MM.1S (cell line): ENCODE results near the gene MFAP1.

Experiments
- DNase-seq: peaks from one replicate; pipeline ENCODE4 v3.0.0-alpha.2; 2015
- H2AFZ ChIP-seq: fragments of 300-600 bp; sonication (generic); 2 replicates; pipeline ENCODE4 v1.6.0; 2016; ENCODE audit warnings: antibody characterized with exemption, low read length
- H3F3A ChIP-seq: fragments of 300-600 bp; sonication (generic); 2 replicates; pipeline ENCODE4 v1.6.1; 2016; ENCODE audit warnings: mild to moderate bottlenecking, antibody characterized with exemption, low read length, moderate library complexity, mixed read lengths; ENCODE audit not compliant: insufficient read depth
- H3K27ac ChIP-seq: fragments of 300-600 bp; sonication (generic); 2 replicates; pipeline ENCODE4 v1.5.1; 2016; ENCODE audit warnings: mild to moderate bottlenecking, low read length
- H3K27me3 ChIP-seq: fragments of 300-600 bp; sonication (generic); replicated peaks from 2 replicates; pipeline ENCODE4 v1.6.0; 2016; ENCODE audit warnings: low read length; ENCODE audit not compliant: insufficient read depth
- H3K36me3 ChIP-seq: fragments of 300-600 bp; sonication (generic); replicated peaks from 2 replicates; pipeline ENCODE4 v1.6.1; 2016; ENCODE audit warnings: mild to moderate bottlenecking, low read length, mixed read lengths; ENCODE audit not compliant: insufficient read depth
- H3K4me1 ChIP-seq: fragments of 300-600 bp; sonication (generic); 2 replicates; pipeline ENCODE4 v1.6.1; 2016; ENCODE audit warnings: low read length, mixed read lengths
- H3K4me2 ChIP-seq: fragments of 300-600 bp; sonication (generic); 2 replicates; pipeline ENCODE4 v1.6.0; 2016; ENCODE audit warnings: low read depth, low read length
- H3K4me3 ChIP-seq: fragments of 300-600 bp; sonication (generic); 2 replicates; pipeline ENCODE4 v1.5.1; 2016; ENCODE audit warnings: low read length, mixed read lengths
- H3K79me2 ChIP-seq: fragments of 300-600 bp; sonication (generic); 2 replicates; pipeline ENCODE4 v1.6.1; 2016; ENCODE audit warnings: mixed run types, low read length, mixed read lengths
- H3K9ac ChIP-seq: fragments of 300-600 bp; sonication (generic); 2 replicates; pipeline ENCODE4 v1.6.1; 2016; ENCODE audit warnings: low read length, mixed read lengths
- H3K9me2 ChIP-seq: fragments of 300-600 bp; sonication (generic); replicated peaks from 2 replicates; pipeline ENCODE4 v1.6.1; 2016; ENCODE audit warnings: mild to moderate bottlenecking, low read length, mixed read lengths; ENCODE audit not compliant: insufficient read depth
- H3K9me3 ChIP-seq: fragments of 300-600 bp; sonication (generic); replicated peaks from 2 replicates; pipeline ENCODE4 v1.6.1; 2016; ENCODE audit warnings: mild to moderate bottlenecking, low read length, mixed read lengths; ENCODE audit not compliant: insufficient read depth
- H4K20me1 ChIP-seq: fragments of 300-600 bp; sonication (generic); 2 replicates; pipeline ENCODE4 v1.6.1; 2016; ENCODE audit warnings: mild to moderate bottlenecking, low read length, moderate library complexity, mixed read lengths; ENCODE audit not compliant: insufficient read depth
- CTCF ChIP-seq: fragments of 300-600 bp; sonication (generic); IDR thresholded peaks from 2 replicates; pipeline ENCODE4 v1.5.1; 2016; ENCODE audit warnings: antibody characterized with exemption, low read length, mixed read lengths
- EZH2 ChIP-seq: fragments of 300-600 bp; sonication (generic); optimal IDR thresholded peaks from 2 replicates; pipeline ENCODE3; 2017; ENCODE audit warnings: low read depth, mild to moderate bottlenecking, antibody characterized with exemption, low read length, mixed read lengths
- EZH2phosphoT487 ChIP-seq: fragments of 300-600 bp; sonication (generic); IDR thresholded peaks from 2 replicates; pipeline ENCODE4 v1.6.1; 2018; ENCODE audit warnings: antibody characterized with exemption, low read length

The MFAP1 gene

GRCh38 chr15:43762824-43763223 lies 61.7 kb downstream of the MFAP1 start:
- no peak overlapping the region for H3K9ac ChIP-seq
- H3F3A ChIP-seq, result no peaks in the 10 kb centered on the region

More at GRCh38 chr15:43762824-43763223, 61.7 kb downstream of the MFAP1 start:
- no peaks in the 10 kb centered on the region for H3K9me3 ChIP-seq
- no peak overlapping the region for H3K4me2 ChIP-seq
- H3K27me3 ChIP-seq, result no peaks in the 10 kb centered on the region
- no peaks in the 10 kb centered on the region for H3K9me2 ChIP-seq
- peaks cover 11% of the 10 kb centered on the region; the same call in 1 of the 2 replicates for H3K79me2 ChIP-seq
- H3K4me1 ChIP-seq, result no peaks in the 10 kb centered on the region
- H2AFZ ChIP-seq, result no peak overlapping the region
- no peak overlapping the region for H3K4me3 ChIP-seq
- no peaks in the 10 kb centered on the region for H4K20me1 ChIP-seq
- TF ChIP-seq EZH2, result no peak
- no peak for TF ChIP-seq CTCF
- TF ChIP-seq EZH2phosphoT487, result no peak
- no peak for DNase-seq
- H3K27ac ChIP-seq, result no peak overlapping the region
- H3K36me3 ChIP-seq, result peaks cover 4% of the 10 kb centered on the region; the same call in 1 of the 2 replicates
